OCI-LY1 (cell line): ENCODE measurements around the gene BTG3.

ENCODE experiments used
- EZH2 ChIP-seq: fragments of 200-600 bp; sonication (generic), shearing (Covaris generic); IDR thresholded peaks from 2 replicates; pipeline ENCODE4 v1.8.0; 2017; ENCODE audit warnings: borderline replicate concordance, mixed run types, mild to moderate bottlenecking, antibody characterized with exemption, low read length, moderate library complexity, mixed read lengths
- TF ChIP-seq, protein P1 (sequence below): fragments of 200-600 bp; sonication (generic), shearing (Covaris generic); IDR thresholded peaks from 2 replicates; pipeline ENCODE4 v1.5.1; 2017; ENCODE audit warnings: mild to moderate bottlenecking, antibody characterized with exemption, low read length, moderate library complexity, mixed read lengths

- TF ChIP-seq, protein P1, sequence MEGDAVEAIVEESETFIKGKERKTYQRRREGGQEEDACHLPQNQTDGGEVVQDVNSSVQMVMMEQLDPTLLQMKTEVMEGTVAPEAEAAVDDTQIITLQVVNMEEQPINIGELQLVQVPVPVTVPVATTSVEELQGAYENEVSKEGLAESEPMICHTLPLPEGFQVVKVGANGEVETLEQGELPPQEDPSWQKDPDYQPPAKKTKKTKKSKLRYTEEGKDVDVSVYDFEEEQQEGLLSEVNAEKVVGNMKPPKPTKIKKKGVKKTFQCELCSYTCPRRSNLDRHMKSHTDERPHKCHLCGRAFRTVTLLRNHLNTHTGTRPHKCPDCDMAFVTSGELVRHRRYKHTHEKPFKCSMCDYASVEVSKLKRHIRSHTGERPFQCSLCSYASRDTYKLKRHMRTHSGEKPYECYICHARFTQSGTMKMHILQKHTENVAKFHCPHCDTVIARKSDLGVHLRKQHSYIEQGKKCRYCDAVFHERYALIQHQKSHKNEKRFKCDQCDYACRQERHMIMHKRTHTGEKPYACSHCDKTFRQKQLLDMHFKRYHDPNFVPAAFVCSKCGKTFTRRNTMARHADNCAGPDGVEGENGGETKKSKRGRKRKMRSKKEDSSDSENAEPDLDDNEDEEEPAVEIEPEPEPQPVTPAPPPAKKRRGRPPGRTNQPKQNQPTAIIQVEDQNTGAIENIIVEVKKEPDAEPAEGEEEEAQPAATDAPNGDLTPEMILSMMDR = no peak
- no peak for TF ChIP-seq EZH2
These were observed 3.0 kb downstream of the BTG3 start for GRCh38 chr21:17609681-17610080.
